ENCODE measurements around the gene ABCA9. TPM values are rescaled to one million over a fixed set of nuclear protein-coding genes. Genes with fewer than 3 reads are reported as not detected.

ABCA9 gene
- total RNA-seq, 1 experiment from 2014 or later, result not detected

DNA sequence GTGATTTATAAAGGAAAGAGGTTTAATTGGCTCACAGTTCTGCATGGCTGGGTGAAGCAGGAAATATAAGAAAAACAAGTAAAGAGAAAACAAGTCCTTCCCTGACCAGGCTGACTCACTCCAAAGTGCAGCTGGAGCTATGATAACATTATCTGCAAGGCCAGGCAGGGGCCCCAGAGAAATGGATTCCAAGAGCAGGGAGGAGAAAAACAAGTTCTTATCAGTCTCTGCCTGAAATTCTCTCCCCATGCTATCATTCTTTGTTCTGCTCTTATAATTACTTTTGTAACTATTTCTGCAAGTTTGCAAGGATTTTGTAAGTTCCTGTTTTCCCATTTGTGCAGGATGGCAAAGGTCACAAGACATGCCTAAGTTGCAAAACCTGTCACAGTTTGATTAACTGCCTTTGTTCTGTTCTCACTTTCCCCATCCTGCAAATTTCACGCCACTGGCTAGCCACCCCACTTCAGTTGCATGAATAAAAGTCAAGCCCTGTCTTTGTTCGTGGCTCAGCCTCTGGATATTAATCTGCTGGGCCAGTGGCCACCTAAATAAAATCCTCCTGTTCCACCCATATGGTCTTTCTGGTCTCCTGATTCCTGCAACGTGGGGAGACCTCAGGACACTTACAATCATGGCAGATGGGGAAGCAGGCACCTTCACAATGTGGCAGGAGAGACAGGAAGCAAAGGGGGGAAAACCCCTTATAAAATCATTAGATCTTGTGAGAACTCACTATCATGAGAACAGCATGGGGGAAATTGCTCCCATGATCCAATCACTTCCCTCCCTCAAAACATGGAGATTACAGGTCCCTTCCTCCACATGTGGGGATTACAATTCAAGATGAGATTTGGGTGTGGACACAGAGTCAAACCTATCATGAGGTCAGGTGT lies 13.1 kb downstream of the ABCA9 start:
- Histone ChIP-seq H3K79me1 (ENCODE audit: insufficient read depth, low read depth, low read length, poor library complexity, severe bottlenecking) (no peaks in the 10 kb centered on the region), H2AK5ac (ENCODE audit: insufficient read length, low read length) (no peak overlapping the region), H4K20me1 (ENCODE audit: control insufficient read depth, insufficient read depth, insufficient read length) (no peaks in the 10 kb centered on the region), H2BK120ac (ENCODE audit: low read depth, low read length, poor library complexity, severe bottlenecking) (no peak overlapping the region), H4K91ac (ENCODE audit: insufficient read length, low read depth, low read length) (no peak overlapping the region), H3K9ac (ENCODE audit: extremely low read depth, insufficient read length, low read length) (no peak overlapping the region), H3K4me2 (ENCODE audit: insufficient read depth, insufficient read length, low read length) (no peak overlapping the region), H4K8ac (replicated peaks; ENCODE audit: insufficient read length, low read depth, low read length) (no peak overlapping the region), H2BK12ac (ENCODE audit: insufficient read length, low read depth, low read length) (no peak overlapping the region), H3K56ac (ENCODE audit: insufficient read length, low read depth, low read length) (no peak overlapping the region), H2BK15ac (ENCODE audit: low read depth, low read length) (no peak overlapping the region), H3K27ac (ENCODE audit: insufficient read length, low read depth, low read length) (no peak overlapping the region), H2BK5ac (ENCODE audit: insufficient read length, low read length) (no peak overlapping the region), H3K23me2 (ENCODE audit: insufficient read length, low read depth, low read length, poor library complexity, severe bottlenecking) (no peaks in the 10 kb centered on the region), H3K79me2 (ENCODE audit: insufficient read depth, low read length) (no peaks in the 10 kb centered on the region), H3K9me3 (ENCODE audit: control insufficient read depth, low read depth, low read length) (no peaks in the 10 kb centered on the region), H3T11ph (ENCODE audit: low read length) (no peak overlapping the region), H3K27me3 (ENCODE audit: insufficient read depth, low read length) (no peaks in the 10 kb centered on the region), H3K23ac (ENCODE audit: insufficient read length, low read depth, low read length) (no peak overlapping the region), H2BK20ac (ENCODE audit: low read depth, low read length, poor library complexity, severe bottlenecking) (no peak overlapping the region), H4K5ac (ENCODE audit: insufficient read length, low read depth, low read length) (no peak overlapping the region), H3K18ac (ENCODE audit: insufficient read length, low read depth, low read length) (no peak overlapping the region), H2AFZ (ENCODE audit: low read length) (no peak overlapping the region), H3K4me1 (ENCODE audit: insufficient read depth, low read length) (no peaks in the 10 kb centered on the region), H3K4ac (ENCODE audit: low read depth, low read length) (no peak overlapping the region), H3K14ac (ENCODE audit: insufficient read depth, low read length) (no peak overlapping the region)
- TF ChIP-seq, protein P1, sequence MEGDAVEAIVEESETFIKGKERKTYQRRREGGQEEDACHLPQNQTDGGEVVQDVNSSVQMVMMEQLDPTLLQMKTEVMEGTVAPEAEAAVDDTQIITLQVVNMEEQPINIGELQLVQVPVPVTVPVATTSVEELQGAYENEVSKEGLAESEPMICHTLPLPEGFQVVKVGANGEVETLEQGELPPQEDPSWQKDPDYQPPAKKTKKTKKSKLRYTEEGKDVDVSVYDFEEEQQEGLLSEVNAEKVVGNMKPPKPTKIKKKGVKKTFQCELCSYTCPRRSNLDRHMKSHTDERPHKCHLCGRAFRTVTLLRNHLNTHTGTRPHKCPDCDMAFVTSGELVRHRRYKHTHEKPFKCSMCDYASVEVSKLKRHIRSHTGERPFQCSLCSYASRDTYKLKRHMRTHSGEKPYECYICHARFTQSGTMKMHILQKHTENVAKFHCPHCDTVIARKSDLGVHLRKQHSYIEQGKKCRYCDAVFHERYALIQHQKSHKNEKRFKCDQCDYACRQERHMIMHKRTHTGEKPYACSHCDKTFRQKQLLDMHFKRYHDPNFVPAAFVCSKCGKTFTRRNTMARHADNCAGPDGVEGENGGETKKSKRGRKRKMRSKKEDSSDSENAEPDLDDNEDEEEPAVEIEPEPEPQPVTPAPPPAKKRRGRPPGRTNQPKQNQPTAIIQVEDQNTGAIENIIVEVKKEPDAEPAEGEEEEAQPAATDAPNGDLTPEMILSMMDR (conservative IDR thresholded peaks at IDR 0.05), result no peak
- H3K36me3 Mint-ChIP-seq (ENCODE audit: insufficient read depth in 1 of 3, low read depth in 3 of 3), result no peaks in the 10 kb centered on the region
- H3K27ac Mint-ChIP-seq, result no peak overlapping the region; a peak in 1 of 7 replicates
- no peak for DNase-seq
- H3K4me1 Mint-ChIP-seq, result no peaks in the 10 kb centered on the region
- no peaks in the 10 kb centered on the region; the same call in 1 of the 2 replicates for H3K27me3 Mint-ChIP-seq (ENCODE audit: low read depth)
- H3K9me3 Mint-ChIP-seq, result no peaks in the 10 kb centered on the region
- WGBS (ENCODE audit: extremely low coverage, insufficient read length, low lambda C conversion rate), result no CpG with 5 or more reads among the region's 3 CpGs
- H3K4me3 Mint-ChIP-seq, result no peak overlapping the region

Measured in H9 (cell line).